GM19238 (cell line): ENCODE measurements around the gene MAST2.
"Not testable (repeated sequence)": the region's sequence is repeated elsewhere in the genome, so short reads cannot be mapped to it uniquely, and the experiment has no call there.

ENCODE experiments used
- DNase-seq: peaks from one replicate; pipeline ENCODE4 v3.0.0; 2011; ENCODE audit warnings: low spot score; ENCODE audit not compliant: insufficient read length

Gene MAST2

GRCh38 chr1:45803299-45803780 is at the start of gene MAST2:
TSS of gene MAST2 (plus strand) at chr1:45803612. CDS start at chr1:45803896, 284 bp downstream.
- peak; percentile 96 for DNase-seq

GRCh38 chr1:45755697-45756096 is 47.7 kb upstream of the MAST2 start:
- DNase-seq: no peak

GRCh38 chr1:45762291-45762690 is 41.1 kb upstream of the MAST2 start:
- DNase-seq: no peak

- DNase-seq: no peak
These were observed 37.2 kb upstream of the MAST2 start for GRCh38 chr1:45765999-45766792.

GRCh38 chr1:45767035-45767434 is 36.4 kb upstream of the MAST2 start:
- no peak for DNase-seq

GRCh38 chr1:45769261-45769932 is 34.0 kb upstream of the MAST2 start:
- DNase-seq: no peak

- no peak for DNase-seq
These were observed 30.4 kb upstream of the MAST2 start for GRCh38 chr1:45772971-45773370.

GRCh38 chr1:45775794-45776193 is 27.6 kb upstream of the MAST2 start:
- DNase-seq: no peak

GRCh38 chr1:45785583-45785982 is 17.8 kb upstream of the MAST2 start:
- DNase-seq: no peak

- no peak for DNase-seq
These were observed 15.5 kb upstream of the MAST2 start for GRCh38 chr1:45787905-45788304.

GRCh38 chr1:45789601-45790000 is 13.8 kb upstream of the MAST2 start:
- no peak for DNase-seq

- no peak for DNase-seq
These were observed 10.7 kb upstream of the MAST2 start for GRCh38 chr1:45792744-45793143.

- DNase-seq: no peak
These were observed 9.3 kb upstream of the MAST2 start for GRCh38 chr1:45793942-45794604.

GRCh38 chr1:45796381-45796780 is 7.0 kb upstream of the MAST2 start:
- no peak for DNase-seq

GRCh38 chr1:45796946-45797345 is 6.5 kb upstream of the MAST2 start:
- DNase-seq: no peak

GRCh38 chr1:45800899-45801298 is 2.5 kb upstream of the MAST2 start:
- no peak for DNase-seq

- DNase-seq: no peak
These were observed 791 bp upstream of the MAST2 start for GRCh38 chr1:45802343-45803298.

GRCh38 chr1:45803781-45804668 is 613 bp downstream of the MAST2 start:
- DNase-seq: not testable (repeated sequence)

GRCh38 chr1:45804669-45804969 is 1.2 kb downstream of the MAST2 start:
- DNase-seq: no peak

GRCh38 chr1:45806129-45806528 is 2.7 kb downstream of the MAST2 start:
- DNase-seq: no peak
